WTC11 (cell line): Measurements from ENCODE around the gene EVA1A. TPM values are rescaled to one million over a fixed set of nuclear protein-coding genes. Genes with fewer than 3 reads are reported as not detected.
A peak's percentile ranks its signal among the peaks of the same experiment; 100 is the strongest.

ENCODE experiments used
- ATAC-seq: fragments of 200-7000 bp; cut with Tn5 transposase; 2 replicates; pipeline ENCODE4 v1.10.0; 2021; ENCODE audit warnings: mild to moderate bottlenecking, moderate library complexity
- CTCF ChIA-PET: fragments of 300-600 bp; sonication (Branson Sonifier 250); formaldehyde crosslinking; loops from one replicate; lab custom pipeline; 2021; ENCODE audit warnings: antibody characterized with exemption; lab: Charles Lee
- POLR2A ChIA-PET: fragments of 350-600 bp; sonication (Branson Sonifier 250); formaldehyde crosslinking; loops from one replicate; lab custom pipeline; 2021; ENCODE audit warnings: antibody characterized with exemption; lab: Charles Lee
- DNase-seq: peaks from one replicate; pipeline ENCODE4 v3.0.0; 2021; ENCODE audit warnings: low spot score
- H3K27ac Mint-ChIP-seq: 2 replicates; pipeline ENCODE4 v1.8.0; 2021; ENCODE audit warnings: mixed read lengths
- H3K27me3 Mint-ChIP-seq: 2 replicates; pipeline ENCODE4 v1.8.0; 2021; ENCODE audit warnings: low read depth, mild to moderate bottlenecking, moderate library complexity, mixed read lengths
- H3K36me3 Mint-ChIP-seq: 2 replicates; pipeline ENCODE4 v1.8.0; 2021; ENCODE audit warnings: mixed read lengths
- H3K4me1 Mint-ChIP-seq: 2 replicates; pipeline ENCODE4 v1.8.0; 2022; ENCODE audit warnings: mixed read lengths
- H3K4me3 Mint-ChIP-seq: 2 replicates; pipeline ENCODE4 v1.8.0; 2021; ENCODE audit warnings: mild to moderate bottlenecking, moderate library complexity, mixed read lengths
- H3K9me3 Mint-ChIP-seq: 2 replicates; pipeline ENCODE4 v1.8.0; 2021; ENCODE audit warnings: mixed read lengths
- ATF1 ChIP-seq: sonication (generic); formaldehyde crosslinking; IDR thresholded peaks from 2 replicates; pipeline ENCODE4 v1.8.1; 2023; ENCODE audit warnings: mild to moderate bottlenecking, moderate library complexity, missing genetic modification reagents
- ESRRA ChIP-seq: sonication (generic); formaldehyde crosslinking; IDR thresholded peaks from 2 replicates; pipeline ENCODE4 v1.8.1; 2022; ENCODE audit warnings: mild to moderate bottlenecking, missing genetic modification reagents, borderline replicate concordance
- GABPB1 ChIP-seq: sonication (generic); formaldehyde crosslinking; IDR thresholded peaks from 2 replicates; pipeline ENCODE4 v1.8.1; 2023; ENCODE audit warnings: mild to moderate bottlenecking, missing genetic modification reagents
- KAT7 ChIP-seq: sonication (generic); formaldehyde crosslinking; IDR thresholded peaks from 2 replicates; pipeline ENCODE4 v1.8.1; 2023; ENCODE audit warnings: missing genetic modification reagents, mild to moderate bottlenecking, borderline replicate concordance
- MXD4 ChIP-seq: fragments of 250-450 bp; sonication (Bioruptor Pico); IDR thresholded peaks from 2 replicates; pipeline ENCODE4 v1.8.0; 2021; ENCODE audit warnings: mild to moderate bottlenecking, moderate library complexity, borderline replicate concordance
- NFE2L1 ChIP-seq: sonication (generic); formaldehyde crosslinking; IDR thresholded peaks from 2 replicates; pipeline ENCODE4 v1.8.1; 2023; ENCODE audit warnings: missing genetic modification reagents
- RELA ChIP-seq: sonication (generic); formaldehyde crosslinking; IDR thresholded peaks from 2 replicates; pipeline ENCODE4 v1.8.1; 2022; ENCODE audit warnings: missing genetic modification reagents, mild to moderate bottlenecking, borderline replicate concordance
- TCF7 ChIP-seq: sonication (generic); formaldehyde crosslinking; IDR thresholded peaks from 2 replicates; pipeline ENCODE4 v1.8.0; 2022; ENCODE audit warnings: mild to moderate bottlenecking, low read depth, missing genetic modification reagents, moderate library complexity
- ZBTB21 ChIP-seq: sonication (generic); formaldehyde crosslinking; IDR thresholded peaks from 2 replicates; pipeline ENCODE4 v1.8.1; 2023; ENCODE audit warnings: mild to moderate bottlenecking, missing genetic modification reagents, borderline replicate concordance
- ZNF423 ChIP-seq: fragments of 250-450 bp; sonication (Bioruptor Pico); IDR thresholded peaks from 2 replicates; pipeline ENCODE4 v2.1.2; 2022; ENCODE audit warnings: mild to moderate bottlenecking, moderate library complexity
- total RNA-seq: library from RNA; stranded (reverse); gene quantifications from 3 replicates; pipeline ENCODE4 v1.2.3, GENCODE V29; 2021
- TF ChIP-seq, protein P1 (sequence below): sonication (generic); formaldehyde crosslinking; IDR thresholded peaks from 2 replicates; pipeline ENCODE4 v1.8.1; 2023; ENCODE audit warnings: mild to moderate bottlenecking, moderate library complexity, missing genetic modification reagents
- TF ChIP-seq, protein P2 (sequence below): fragments of 250-450 bp; sonication (Bioruptor Pico); IDR thresholded peaks from 2 replicates; pipeline ENCODE4 v1.9.0; 2021; ENCODE audit warnings: moderate library complexity, mild to moderate bottlenecking, inconsistent platforms, borderline replicate concordance
- TF ChIP-seq, protein P3 (sequence below): fragments of 200-600 bp; IDR thresholded peaks from 2 replicates; pipeline ENCODE4 v1.8.0; 2022; ENCODE audit warnings: antibody characterized with exemption
- TF ChIP-seq, protein P4 (sequence below): sonication (generic); formaldehyde crosslinking; conservative IDR thresholded peaks from 2 replicates; pipeline ENCODE4 v1.8.1; 2022; ENCODE audit warnings: mild to moderate bottlenecking, missing genetic modification reagents
- TF ChIP-seq, protein P5 (sequence below): sonication (generic); formaldehyde crosslinking; IDR thresholded peaks from 2 replicates; pipeline ENCODE4 v1.8.1; 2022; ENCODE audit warnings: low read depth, missing genetic modification reagents, borderline replicate concordance
- TF ChIP-seq, protein P6 (sequence below): sonication (generic); formaldehyde crosslinking; IDR thresholded peaks from 2 replicates; pipeline ENCODE4 v1.8.0; 2022; ENCODE audit warnings: mild to moderate bottlenecking, missing genetic modification reagents
- TF ChIP-seq, protein P7 (sequence below): sonication (generic); formaldehyde crosslinking; IDR thresholded peaks from 2 replicates; pipeline ENCODE4 v1.8.0; 2023; ENCODE audit warnings: missing genetic modification reagents, mild to moderate bottlenecking, borderline replicate concordance

Gene EVA1A
- total RNA-seq, 1 experiment from 2014 or later = 4.1 TPM

DNA sequence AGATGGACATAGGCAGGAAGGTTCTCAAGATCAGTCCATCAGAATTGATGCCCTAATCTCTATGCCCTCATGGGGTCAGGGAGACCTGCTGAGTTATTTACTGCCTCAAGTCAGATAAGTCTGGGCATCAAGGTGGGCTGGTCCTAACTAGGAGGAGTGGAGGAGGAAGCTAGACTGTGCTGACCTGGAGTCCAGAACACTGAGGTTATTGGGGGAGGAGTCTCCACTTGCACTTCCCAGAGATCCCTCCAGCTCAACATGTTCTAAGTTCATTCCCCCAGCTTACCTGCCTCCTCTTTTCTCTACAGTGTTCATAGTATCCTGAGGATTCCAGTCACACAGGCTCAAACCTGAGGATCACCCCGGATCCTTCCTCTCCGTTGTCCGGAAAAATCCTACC lies 19.3 kb downstream of the EVA1A start:
- no peak overlapping the region for H3K4me3 Mint-ChIP-seq
- peaks cover 18% of the 10 kb centered on the region for H3K9me3 Mint-ChIP-seq
- no peak for TF ChIP-seq TCF7 (CRISPR knock-in tag)
- TF ChIP-seq, protein P1, sequence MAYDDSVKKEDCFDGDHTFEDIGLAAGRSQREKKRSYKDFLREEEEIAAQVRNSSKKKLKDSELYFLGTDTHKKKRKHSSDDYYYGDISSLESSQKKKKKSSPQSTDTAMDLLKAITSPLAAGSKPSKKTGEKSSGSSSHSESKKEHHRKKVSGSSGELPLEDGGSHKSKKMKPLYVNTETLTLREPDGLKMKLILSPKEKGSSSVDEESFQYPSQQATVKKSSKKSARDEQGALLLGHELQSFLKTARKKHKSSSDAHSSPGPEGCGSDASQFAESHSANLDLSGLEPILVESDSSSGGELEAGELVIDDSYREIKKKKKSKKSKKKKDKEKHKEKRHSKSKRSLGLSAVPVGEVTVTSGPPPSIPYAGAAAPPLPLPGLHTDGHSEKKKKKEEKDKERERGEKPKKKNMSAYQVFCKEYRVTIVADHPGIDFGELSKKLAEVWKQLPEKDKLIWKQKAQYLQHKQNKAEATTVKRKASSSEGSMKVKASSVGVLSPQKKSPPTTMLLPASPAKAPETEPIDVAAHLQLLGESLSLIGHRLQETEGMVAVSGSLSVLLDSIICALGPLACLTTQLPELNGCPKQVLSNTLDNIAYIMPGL (CRISPR knock-in tag) = no peak
- TF ChIP-seq, protein P2, sequence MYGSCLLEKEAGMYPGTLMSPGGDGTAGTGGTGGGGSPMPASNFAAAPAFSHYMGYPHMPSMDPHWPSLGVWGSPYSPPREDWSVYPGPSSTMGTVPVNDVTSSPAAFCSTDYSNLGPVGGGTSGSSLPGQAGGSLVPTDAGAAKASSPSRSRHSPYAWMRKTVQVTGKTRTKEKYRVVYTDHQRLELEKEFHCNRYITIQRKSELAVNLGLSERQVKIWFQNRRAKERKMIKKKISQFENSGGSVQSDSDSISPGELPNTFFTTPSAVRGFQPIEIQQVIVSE (CRISPR knock-in tag) = no peak
- TF ChIP-seq, protein P3, sequence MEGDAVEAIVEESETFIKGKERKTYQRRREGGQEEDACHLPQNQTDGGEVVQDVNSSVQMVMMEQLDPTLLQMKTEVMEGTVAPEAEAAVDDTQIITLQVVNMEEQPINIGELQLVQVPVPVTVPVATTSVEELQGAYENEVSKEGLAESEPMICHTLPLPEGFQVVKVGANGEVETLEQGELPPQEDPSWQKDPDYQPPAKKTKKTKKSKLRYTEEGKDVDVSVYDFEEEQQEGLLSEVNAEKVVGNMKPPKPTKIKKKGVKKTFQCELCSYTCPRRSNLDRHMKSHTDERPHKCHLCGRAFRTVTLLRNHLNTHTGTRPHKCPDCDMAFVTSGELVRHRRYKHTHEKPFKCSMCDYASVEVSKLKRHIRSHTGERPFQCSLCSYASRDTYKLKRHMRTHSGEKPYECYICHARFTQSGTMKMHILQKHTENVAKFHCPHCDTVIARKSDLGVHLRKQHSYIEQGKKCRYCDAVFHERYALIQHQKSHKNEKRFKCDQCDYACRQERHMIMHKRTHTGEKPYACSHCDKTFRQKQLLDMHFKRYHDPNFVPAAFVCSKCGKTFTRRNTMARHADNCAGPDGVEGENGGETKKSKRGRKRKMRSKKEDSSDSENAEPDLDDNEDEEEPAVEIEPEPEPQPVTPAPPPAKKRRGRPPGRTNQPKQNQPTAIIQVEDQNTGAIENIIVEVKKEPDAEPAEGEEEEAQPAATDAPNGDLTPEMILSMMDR = no peak
- no peak for TF ChIP-seq KAT7 (CRISPR knock-in tag)
- peaks cover 5% of the 10 kb centered on the region; the same call in 1 of the 2 replicates for H3K4me1 Mint-ChIP-seq
- ATAC-seq = no peak
- no peak for DNase-seq
- peaks cover 5% of the 10 kb centered on the region for H3K27me3 Mint-ChIP-seq
- CTCF ChIA-PET = interaction anchor here (0.6 kb wide), 1 partner anchor 384 kb away, joined by 3 read pairs; no protein-coding TSS in a partner anchor
- H3K27ac Mint-ChIP-seq = no peak overlapping the region
- H3K36me3 Mint-ChIP-seq = 0 out of 2 replicates have a peak, but pooled peaks cover 3% of the 10 kb centered on the region
- POLR2A ChIA-PET = no interaction called here

DNA sequence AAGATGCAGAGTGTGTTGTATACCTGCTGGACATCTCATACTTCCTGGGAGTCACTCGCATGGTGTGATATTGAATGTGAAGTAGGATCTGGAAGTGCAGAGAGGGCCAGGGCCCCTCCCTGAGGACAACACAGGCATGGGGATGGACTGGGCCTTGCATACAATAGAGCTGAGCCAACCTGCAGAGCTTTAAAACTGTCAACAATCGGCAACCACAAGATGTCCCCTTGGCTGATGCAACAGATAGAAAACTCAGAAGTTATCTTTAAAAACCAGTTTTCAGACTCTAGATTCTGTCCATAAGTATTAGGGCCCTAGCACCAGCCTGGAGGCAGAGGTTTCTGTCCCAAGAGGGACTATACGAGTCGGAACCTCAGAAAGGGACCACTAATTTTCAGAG lies 19.7 kb downstream of the EVA1A start:
- CTCF ChIA-PET = interaction anchor here (0.6 kb wide), 1 partner anchor 384 kb away, joined by 3 read pairs; no protein-coding TSS in a partner anchor
- POLR2A ChIA-PET = no interaction called here
- DNase-seq (no peak), ATAC-seq (no peak)
- peaks cover 18% of the 10 kb centered on the region for H3K9me3 Mint-ChIP-seq
- H3K27ac Mint-ChIP-seq = no peak overlapping the region
- H3K36me3 Mint-ChIP-seq = 0 out of 2 replicates have a peak, but pooled peaks cover 3% of the 10 kb centered on the region
- TF ChIP-seq ZNF423 (CRISPR knock-in tag) = no peak
- TF ChIP-seq GABPB1 (CRISPR knock-in tag) = peak; percentile 89
- H3K27me3 Mint-ChIP-seq = peaks cover 5% of the 10 kb centered on the region
- H3K4me1 Mint-ChIP-seq = peaks cover 5% of the 10 kb centered on the region; the same call in 1 of the 2 replicates
- H3K4me3 Mint-ChIP-seq = no peak overlapping the region

DNA sequence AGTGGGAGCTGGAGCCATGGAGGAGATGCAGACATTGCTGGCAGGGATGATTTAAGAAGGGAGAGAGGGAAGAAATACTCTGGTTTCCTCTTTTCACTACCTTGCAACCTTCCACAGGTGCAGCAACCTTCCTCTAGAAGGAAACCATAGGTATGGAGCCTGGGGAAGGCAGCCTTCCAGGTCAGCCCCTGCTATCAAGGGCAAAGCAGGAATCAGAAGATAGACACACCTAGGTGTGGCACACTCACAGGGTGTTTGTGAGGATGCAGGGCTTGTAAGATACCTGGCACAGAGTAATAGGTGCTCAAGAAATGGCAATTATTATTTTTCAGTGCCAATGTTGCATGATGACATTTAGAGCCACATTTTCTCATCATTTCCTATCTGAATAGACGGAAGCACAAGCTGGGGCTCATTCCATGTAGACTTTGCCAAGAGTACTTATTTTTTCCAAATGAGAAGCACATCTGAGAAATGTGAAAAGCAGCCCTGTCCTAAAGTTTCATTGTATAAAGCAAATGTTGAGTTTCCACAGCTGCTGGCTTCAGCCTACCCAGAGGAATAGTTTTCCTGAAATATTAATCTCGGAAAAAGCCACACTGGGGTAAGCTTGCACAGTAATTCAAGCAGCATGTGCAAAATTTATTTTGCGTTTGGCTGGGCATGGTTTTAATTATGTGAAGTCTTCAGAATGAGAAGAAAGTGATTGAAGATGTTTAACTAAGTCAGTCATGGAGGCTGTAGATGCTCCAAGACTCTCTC lies 20.6 kb downstream of the EVA1A start:
- Mint-ChIP-seq H3K36me3 (0 out of 2 replicates have a peak, but pooled peaks cover 3% of the 10 kb centered on the region), H3K27ac (no peak overlapping the region), H3K27me3 (peaks cover 5% of the 10 kb centered on the region), H3K9me3 (peaks cover 18% of the 10 kb centered on the region), H3K4me3 (no peak overlapping the region), H3K4me1 (peaks cover 2% of the 10 kb centered on the region; the same call in 1 of the 2 replicates)
- no peak for DNase-seq
- no peak for ATAC-seq
- CTCF ChIA-PET = no interaction called here
- POLR2A ChIA-PET = no interaction called here
- TF ChIP-seq, protein P4, sequence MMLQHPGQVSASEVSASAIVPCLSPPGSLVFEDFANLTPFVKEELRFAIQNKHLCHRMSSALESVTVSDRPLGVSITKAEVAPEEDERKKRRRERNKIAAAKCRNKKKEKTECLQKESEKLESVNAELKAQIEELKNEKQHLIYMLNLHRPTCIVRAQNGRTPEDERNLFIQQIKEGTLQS (CRISPR knock-in tag) = no peak
- TF ChIP-seq MXD4 (CRISPR knock-in tag) = no peak
- no peak for TF ChIP-seq ATF1 (CRISPR knock-in tag)
- TF ChIP-seq, protein P5, sequence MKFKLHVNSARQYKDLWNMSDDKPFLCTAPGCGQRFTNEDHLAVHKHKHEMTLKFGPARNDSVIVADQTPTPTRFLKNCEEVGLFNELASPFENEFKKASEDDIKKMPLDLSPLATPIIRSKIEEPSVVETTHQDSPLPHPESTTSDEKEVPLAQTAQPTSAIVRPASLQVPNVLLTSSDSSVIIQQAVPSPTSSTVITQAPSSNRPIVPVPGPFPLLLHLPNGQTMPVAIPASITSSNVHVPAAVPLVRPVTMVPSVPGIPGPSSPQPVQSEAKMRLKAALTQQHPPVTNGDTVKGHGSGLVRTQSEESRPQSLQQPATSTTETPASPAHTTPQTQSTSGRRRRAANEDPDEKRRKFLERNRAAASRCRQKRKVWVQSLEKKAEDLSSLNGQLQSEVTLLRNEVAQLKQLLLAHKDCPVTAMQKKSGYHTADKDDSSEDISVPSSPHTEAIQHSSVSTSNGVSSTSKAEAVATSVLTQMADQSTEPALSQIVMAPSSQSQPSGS (CRISPR knock-in tag) = no peak
- TF ChIP-seq ESRRA (CRISPR knock-in tag) = no peak
- TF ChIP-seq, protein P6, sequence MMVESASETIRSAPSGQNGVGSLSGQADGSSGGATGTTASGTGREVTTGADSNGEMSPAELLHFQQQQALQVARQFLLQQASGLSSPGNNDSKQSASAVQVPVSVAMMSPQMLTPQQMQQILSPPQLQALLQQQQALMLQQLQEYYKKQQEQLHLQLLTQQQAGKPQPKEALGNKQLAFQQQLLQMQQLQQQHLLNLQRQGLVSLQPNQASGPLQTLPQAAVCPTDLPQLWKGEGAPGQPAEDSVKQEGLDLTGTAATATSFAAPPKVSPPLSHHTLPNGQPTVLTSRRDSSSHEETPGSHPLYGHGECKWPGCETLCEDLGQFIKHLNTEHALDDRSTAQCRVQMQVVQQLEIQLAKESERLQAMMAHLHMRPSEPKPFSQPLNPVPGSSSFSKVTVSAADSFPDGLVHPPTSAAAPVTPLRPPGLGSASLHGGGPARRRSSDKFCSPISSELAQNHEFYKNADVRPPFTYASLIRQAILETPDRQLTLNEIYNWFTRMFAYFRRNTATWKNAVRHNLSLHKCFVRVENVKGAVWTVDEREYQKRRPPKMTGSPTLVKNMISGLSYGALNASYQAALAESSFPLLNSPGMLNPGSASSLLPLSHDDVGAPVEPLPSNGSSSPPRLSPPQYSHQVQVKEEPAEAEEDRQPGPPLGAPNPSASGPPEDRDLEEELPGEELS (CRISPR knock-in tag) = no peak
- TF ChIP-seq GABPB1 (CRISPR knock-in tag) = no peak
- TF ChIP-seq, protein P7, sequence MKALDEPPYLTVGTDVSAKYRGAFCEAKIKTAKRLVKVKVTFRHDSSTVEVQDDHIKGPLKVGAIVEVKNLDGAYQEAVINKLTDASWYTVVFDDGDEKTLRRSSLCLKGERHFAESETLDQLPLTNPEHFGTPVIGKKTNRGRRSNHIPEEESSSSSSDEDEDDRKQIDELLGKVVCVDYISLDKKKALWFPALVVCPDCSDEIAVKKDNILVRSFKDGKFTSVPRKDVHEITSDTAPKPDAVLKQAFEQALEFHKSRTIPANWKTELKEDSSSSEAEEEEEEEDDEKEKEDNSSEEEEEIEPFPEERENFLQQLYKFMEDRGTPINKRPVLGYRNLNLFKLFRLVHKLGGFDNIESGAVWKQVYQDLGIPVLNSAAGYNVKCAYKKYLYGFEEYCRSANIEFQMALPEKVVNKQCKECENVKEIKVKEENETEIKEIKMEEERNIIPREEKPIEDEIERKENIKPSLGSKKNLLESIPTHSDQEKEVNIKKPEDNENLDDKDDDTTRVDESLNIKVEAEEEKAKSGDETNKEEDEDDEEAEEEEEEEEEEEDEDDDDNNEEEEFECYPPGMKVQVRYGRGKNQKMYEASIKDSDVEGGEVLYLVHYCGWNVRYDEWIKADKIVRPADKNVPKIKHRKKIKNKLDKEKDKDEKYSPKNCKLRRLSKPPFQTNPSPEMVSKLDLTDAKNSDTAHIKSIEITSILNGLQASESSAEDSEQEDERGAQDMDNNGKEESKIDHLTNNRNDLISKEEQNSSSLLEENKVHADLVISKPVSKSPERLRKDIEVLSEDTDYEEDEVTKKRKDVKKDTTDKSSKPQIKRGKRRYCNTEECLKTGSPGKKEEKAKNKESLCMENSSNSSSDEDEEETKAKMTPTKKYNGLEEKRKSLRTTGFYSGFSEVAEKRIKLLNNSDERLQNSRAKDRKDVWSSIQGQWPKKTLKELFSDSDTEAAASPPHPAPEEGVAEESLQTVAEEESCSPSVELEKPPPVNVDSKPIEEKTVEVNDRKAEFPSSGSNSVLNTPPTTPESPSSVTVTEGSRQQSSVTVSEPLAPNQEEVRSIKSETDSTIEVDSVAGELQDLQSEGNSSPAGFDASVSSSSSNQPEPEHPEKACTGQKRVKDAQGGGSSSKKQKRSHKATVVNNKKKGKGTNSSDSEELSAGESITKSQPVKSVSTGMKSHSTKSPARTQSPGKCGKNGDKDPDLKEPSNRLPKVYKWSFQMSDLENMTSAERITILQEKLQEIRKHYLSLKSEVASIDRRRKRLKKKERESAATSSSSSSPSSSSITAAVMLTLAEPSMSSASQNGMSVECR (CRISPR knock-in tag) = no peak
- no peak for TF ChIP-seq RELA
- no peak for TF ChIP-seq ZBTB21
- no peak for TF ChIP-seq NFE2L1 (CRISPR knock-in tag)
